ENCODE results near the gene ZNF582. TPM values are rescaled to one million over a fixed set of nuclear protein-coding genes. Genes with fewer than 3 reads are reported as not detected.

Gene ZNF582
- total and polyA plus RNA-seq, 2 experiments from 2014 or later, result 3.9 to 4.1 TPM

DNA sequence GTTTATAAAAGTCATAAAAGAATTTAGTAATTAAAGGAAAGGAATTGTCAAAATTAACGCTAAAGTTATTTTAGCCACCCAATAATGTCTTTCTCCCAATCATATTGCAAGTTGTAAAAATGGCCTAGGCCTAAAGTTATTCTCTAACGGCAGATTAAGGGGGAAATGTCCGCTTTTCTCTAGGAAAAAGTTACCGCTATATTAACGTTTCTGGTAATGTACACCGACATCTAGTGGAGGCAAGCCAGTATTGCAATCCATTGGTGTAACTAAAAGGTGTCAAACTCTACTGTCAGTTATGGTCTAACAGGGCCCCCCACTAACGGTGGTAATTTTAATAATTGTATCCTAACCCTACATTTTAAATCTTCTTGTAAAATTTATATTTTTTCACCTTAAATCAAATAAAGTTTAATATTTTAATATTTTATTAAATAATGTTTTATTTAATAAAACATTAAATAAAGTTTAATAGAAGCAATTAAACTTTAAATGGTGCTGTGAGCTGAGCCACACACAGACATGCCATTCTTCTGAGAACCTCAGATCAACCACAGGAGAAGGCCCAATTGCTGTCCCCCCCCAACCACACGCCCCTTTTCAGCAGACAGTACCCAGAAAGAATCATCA is 42.8 kb downstream of the ZNF582 start:
- peaks cover 33% of the 10 kb centered on the region for H3K4me1 Mint-ChIP-seq
- Histone ChIP-seq H3K79me2 (replicated peaks; ENCODE audit: insufficient read depth) (no peaks in the 10 kb centered on the region), H4K20me1 (replicated peaks; ENCODE audit: insufficient read depth) (no peaks in the 10 kb centered on the region), H3K27ac (ENCODE audit: low read depth) (no peak overlapping the region), H3K27me3 (ENCODE audit: insufficient read depth) (no peaks in the 10 kb centered on the region), H3K36me3 (ENCODE audit: insufficient read depth) (no peaks in the 10 kb centered on the region), H3F3A (replicated peaks; ENCODE audit: low read depth) (peaks cover 4% of the 10 kb centered on the region; the same call in 1 of the 2 replicates), H2AFZ (no peak overlapping the region), H3K4me1 (ENCODE audit: insufficient read depth) (peaks cover 26% of the 10 kb centered on the region), H3K9me2 (ENCODE audit: insufficient read depth) (no peaks in the 10 kb centered on the region), H3K4me3 (no peak overlapping the region), H3K4me2 (no peak overlapping the region)
- H3K36me3 Mint-ChIP-seq (ENCODE audit: low read depth), result no peaks in the 10 kb centered on the region
- TF ChIP-seq EZH2 (IDR thresholded peaks at IDR 0.05; ENCODE audit: low read depth, unreplicated experiment) (no peak), CTCF (conservative IDR thresholded peaks at IDR 0.05; ENCODE audit: low read depth in 2 of 2) (peak; percentile 76 to 81)
- DNase-seq (ENCODE audit: low spot score) (peak; percentile 84), ATAC-seq (no peak)
- H3K9me3 Mint-ChIP-seq, result no peaks in the 10 kb centered on the region
- no peaks in the 10 kb centered on the region for H3K27me3 Mint-ChIP-seq (ENCODE audit: insufficient read depth, low read depth, poor library complexity)
- no peak overlapping the region; the same call in 2 of the 3 replicates for H3K4me3 Mint-ChIP-seq
- H3K27ac Mint-ChIP-seq, result no peak overlapping the region

GRCh38 chr19:56348289-56348877 is 45.0 kb downstream of the ZNF582 start:
- Histone ChIP-seq H4K20me1 (replicated peaks; ENCODE audit: insufficient read depth) (no peaks in the 10 kb centered on the region), H2AFZ (no peak overlapping the region), H3K4me1 (ENCODE audit: insufficient read depth) (peaks cover 26% of the 10 kb centered on the region), H3K4me3 (no peak overlapping the region), H3K79me2 (replicated peaks; ENCODE audit: insufficient read depth) (no peaks in the 10 kb centered on the region), H3K9me2 (ENCODE audit: insufficient read depth) (no peaks in the 10 kb centered on the region), H3F3A (replicated peaks; ENCODE audit: low read depth) (peaks cover 4% of the 10 kb centered on the region; the same call in 1 of the 2 replicates), H3K27me3 (ENCODE audit: insufficient read depth) (no peaks in the 10 kb centered on the region), H3K36me3 (ENCODE audit: insufficient read depth) (no peaks in the 10 kb centered on the region), H3K27ac (ENCODE audit: low read depth) (no peak overlapping the region), H3K4me2 (peak overlapping the region; percentile 50; the same call in 1 of the 2 replicates)
- Mint-ChIP-seq H3K4me1 (peaks cover 37% of the 10 kb centered on the region), H3K9me3 (peaks cover 8% of the 10 kb centered on the region), H3K27me3 (ENCODE audit: insufficient read depth, low read depth, poor library complexity) (no peaks in the 10 kb centered on the region), H3K4me3 (no peak overlapping the region), H3K36me3 (ENCODE audit: low read depth) (peaks cover 6% of the 10 kb centered on the region), H3K27ac (peak overlapping the region; percentile 76; the same call in 1 of the 2 replicates)
- peak; percentile 57 for ATAC-seq
- TF ChIP-seq JUNB (IDR thresholded peaks at IDR 0.05; ENCODE audit: unreplicated experiment) (no peak), STAT1 (IDR thresholded peaks at IDR 0.05; ENCODE audit: unreplicated experiment) (no peak), CTCF (conservative IDR thresholded peaks at IDR 0.05; ENCODE audit: low read depth in 2 of 2) (peak; percentile 73 to 88)
- TF ChIP-seq, protein P1, sequence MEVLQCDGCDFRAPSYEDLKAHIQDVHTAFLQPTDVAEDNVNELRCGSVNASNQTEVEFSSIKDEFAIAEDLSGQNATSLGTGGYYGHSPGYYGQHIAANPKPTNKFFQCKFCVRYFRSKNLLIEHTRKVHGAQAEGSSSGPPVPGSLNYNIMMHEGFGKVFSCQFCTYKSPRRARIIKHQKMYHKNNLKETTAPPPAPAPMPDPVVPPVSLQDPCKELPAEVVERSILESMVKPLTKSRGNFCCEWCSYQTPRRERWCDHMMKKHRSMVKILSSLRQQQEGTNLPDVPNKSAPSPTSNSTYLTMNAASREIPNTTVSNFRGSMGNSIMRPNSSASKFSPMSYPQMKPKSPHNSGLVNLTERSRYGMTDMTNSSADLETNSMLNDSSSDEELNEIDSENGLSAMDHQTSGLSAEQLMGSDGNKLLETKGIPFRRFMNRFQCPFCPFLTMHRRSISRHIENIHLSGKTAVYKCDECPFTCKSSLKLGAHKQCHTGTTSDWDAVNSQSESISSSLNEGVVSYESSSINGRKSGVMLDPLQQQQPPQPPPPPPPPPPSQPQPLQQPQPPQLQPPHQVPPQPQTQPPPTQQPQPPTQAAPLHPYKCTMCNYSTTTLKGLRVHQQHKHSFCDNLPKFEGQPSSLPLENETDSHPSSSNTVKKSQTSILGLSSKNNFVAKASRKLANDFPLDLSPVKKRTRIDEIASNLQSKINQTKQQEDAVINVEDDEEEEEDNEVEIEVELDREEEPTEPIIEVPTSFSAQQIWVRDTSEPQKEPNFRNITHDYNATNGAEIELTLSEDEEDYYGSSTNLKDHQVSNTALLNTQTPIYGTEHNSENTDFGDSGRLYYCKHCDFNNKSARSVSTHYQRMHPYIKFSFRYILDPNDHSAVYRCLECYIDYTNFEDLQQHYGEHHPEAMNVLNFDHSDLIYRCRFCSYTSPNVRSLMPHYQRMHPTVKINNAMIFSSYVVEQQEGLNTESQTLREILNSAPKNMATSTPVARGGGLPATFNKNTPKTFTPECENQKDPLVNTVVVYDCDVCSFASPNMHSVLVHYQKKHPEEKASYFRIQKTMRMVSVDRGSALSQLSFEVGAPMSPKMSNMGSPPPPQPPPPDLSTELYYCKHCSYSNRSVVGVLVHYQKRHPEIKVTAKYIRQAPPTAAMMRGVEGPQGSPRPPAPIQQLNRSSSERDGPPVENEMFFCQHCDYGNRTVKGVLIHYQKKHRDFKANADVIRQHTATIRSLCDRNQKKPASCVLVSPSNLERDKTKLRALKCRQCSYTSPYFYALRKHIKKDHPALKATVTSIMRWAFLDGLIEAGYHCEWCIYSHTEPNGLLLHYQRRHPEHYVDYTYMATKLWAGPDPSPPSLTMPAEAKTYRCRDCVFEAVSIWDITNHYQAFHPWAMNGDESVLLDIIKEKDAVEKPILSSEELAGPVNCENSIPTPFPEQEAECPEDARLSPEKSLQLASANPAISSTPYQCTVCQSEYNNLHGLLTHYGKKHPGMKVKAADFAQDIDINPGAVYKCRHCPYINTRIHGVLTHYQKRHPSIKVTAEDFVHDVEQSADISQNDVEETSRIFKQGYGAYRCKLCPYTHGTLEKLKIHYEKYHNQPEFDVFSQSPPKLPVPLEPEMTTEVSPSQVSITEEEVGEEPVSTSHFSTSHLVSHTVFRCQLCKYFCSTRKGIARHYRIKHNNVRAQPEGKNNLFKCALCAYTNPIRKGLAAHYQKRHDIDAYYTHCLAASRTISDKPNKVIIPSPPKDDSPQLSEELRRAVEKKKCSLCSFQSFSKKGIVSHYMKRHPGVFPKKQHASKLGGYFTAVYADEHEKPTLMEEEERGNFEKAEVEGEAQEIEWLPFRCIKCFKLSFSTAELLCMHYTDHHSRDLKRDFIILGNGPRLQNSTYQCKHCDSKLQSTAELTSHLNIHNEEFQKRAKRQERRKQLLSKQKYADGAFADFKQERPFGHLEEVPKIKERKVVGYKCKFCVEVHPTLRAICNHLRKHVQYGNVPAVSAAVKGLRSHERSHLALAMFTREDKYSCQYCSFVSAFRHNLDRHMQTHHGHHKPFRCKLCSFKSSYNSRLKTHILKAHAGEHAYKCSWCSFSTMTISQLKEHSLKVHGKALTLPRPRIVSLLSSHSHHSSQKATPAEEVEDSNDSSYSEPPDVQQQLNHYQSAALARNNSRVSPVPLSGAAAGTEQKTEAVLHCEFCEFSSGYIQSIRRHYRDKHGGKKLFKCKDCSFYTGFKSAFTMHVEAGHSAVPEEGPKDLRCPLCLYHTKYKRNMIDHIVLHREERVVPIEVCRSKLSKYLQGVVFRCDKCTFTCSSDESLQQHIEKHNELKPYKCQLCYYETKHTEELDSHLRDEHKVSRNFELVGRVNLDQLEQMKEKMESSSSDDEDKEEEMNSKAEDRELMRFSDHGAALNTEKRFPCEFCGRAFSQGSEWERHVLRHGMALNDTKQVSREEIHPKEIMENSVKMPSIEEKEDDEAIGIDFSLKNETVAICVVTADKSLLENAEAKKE (CRISPR knock-in tag; IDR thresholded peaks at IDR 0.05), result no peak
- DNase-seq (ENCODE audit: low spot score), result peak; percentile 67

Data from GM23338 (cell line).